GM21737 (cell line): ENCODE measurements around the gene SLC16A1.
"Not testable (repeated sequence)": the region's sequence is repeated elsewhere in the genome, so short reads cannot be mapped to it uniquely, and the experiment has no call there.

Experiments used
- ATAC-seq: cut with Tn5 transposase; IDR thresholded peaks from one replicate; pipeline ENCODE4 v1.9.1; 2021; ENCODE audit warnings: mild to moderate bottlenecking, moderate library complexity; ENCODE audit not compliant: unreplicated experiment

The SLC16A1 gene

GRCh38 chr1:112927462-112927990 is 28.5 kb downstream of the SLC16A1 start:
- ATAC-seq, result no peak

GRCh38 chr1:112926858-112927257 is 29.1 kb downstream of the SLC16A1 start:
- ATAC-seq, result no peak

GRCh38 chr1:112925015-112925414 is 31.0 kb downstream of the SLC16A1 start:
- no peak for ATAC-seq

- no peak for ATAC-seq
Measured at GRCh38 chr1:112923959-112924349, 32.0 kb downstream of the SLC16A1 start.

GRCh38 chr1:112923234-112923958 is 32.6 kb downstream of the SLC16A1 start:
- no peak for ATAC-seq

- ATAC-seq, result no peak
Measured at GRCh38 chr1:112911506-112912220, 44.3 kb downstream of the SLC16A1 start.

GRCh38 chr1:112909847-112910246 is 46.1 kb downstream of the SLC16A1 start:
- no peak for ATAC-seq

- ATAC-seq, result no peak
Measured at GRCh38 chr1:112906150-112906698, 49.8 kb downstream of the SLC16A1 start.

- no peak for ATAC-seq
Measured at GRCh38 chr1:112905395-112906149, 50.4 kb downstream of the SLC16A1 start.

GRCh38 chr1:112904831-112905261 is 51.1 kb downstream of the SLC16A1 start:
- ATAC-seq, result no peak

- ATAC-seq, result no peak
Measured at GRCh38 chr1:112904071-112904830, 51.7 kb downstream of the SLC16A1 start.

- no peak for ATAC-seq
Measured at GRCh38 chr1:112902221-112902620, 53.8 kb downstream of the SLC16A1 start.

GRCh38 chr1:112901387-112901786 is 54.6 kb downstream of the SLC16A1 start:
- no peak for ATAC-seq

- ATAC-seq, result no peak
Measured at GRCh38 chr1:112896783-112897182, 59.2 kb downstream of the SLC16A1 start.

- ATAC-seq, result no peak
Measured at GRCh38 chr1:112894561-112895011, 61.4 kb downstream of the SLC16A1 start.

GRCh38 chr1:112894010-112894292 is 62.0 kb downstream of the SLC16A1 start:
- no peak for ATAC-seq

GRCh38 chr1:112893288-112894009 is 62.5 kb downstream of the SLC16A1 start:
- ATAC-seq, result no peak

GRCh38 chr1:112889906-112890305 is 66.1 kb downstream of the SLC16A1 start:
- ATAC-seq, result not testable (repeated sequence)

- ATAC-seq, result no peak
Measured at GRCh38 chr1:112889052-112889768, 66.8 kb downstream of the SLC16A1 start.
